ENCODE data around the gene CTCFL. TPM values are rescaled to one million over a fixed set of nuclear protein-coding genes. Genes with fewer than 3 reads are reported as not detected.

CTCFL gene
- total and polyA plus RNA-seq, 2 of the 13 experiments (the other 11 are each of a cell fraction or from before 2014, with no cell fraction given) = 0.04 TPM; not detected in 1

DNA sequence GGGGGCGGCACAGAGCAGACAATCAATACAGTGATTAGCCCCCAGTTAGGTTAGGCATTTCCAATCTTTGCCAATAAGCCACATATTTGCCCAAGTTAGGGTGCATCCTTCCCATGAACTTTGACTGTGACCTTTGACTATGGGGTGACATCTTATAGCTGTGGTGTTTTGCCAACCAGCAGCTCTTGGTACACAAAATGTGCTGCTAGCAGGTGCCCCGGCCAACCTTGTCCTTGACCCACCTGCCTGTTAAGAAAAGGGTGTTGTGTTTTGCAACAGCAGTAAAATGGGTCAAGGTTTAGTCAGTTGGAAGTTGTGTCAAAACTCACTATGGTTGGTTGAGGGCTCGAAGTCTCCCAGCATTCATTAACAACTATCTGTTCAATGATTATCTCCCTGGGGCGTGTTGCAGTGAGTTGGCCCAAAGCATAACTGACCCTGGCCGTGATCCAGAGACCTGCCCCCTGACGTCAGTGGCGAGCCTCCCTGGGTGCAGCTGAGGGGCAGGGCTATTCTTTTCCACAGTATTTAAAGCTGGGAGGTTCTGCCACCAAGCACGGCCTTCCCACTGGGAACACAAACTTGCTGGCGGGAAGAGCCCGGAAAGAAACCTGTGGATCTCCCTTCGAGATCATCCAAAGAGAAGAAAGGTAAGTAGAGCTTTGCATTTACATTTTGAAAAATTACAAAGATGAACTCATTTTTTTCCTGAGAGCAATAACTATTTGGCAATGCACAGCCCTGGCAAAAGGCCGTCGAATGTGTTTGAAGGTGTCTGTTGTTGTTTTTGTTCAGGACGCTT lies 35.8 kb upstream of the CTCFL start, which contains the start of gene PCK1 (continued):
- TF ChIP-seq, protein P1, sequence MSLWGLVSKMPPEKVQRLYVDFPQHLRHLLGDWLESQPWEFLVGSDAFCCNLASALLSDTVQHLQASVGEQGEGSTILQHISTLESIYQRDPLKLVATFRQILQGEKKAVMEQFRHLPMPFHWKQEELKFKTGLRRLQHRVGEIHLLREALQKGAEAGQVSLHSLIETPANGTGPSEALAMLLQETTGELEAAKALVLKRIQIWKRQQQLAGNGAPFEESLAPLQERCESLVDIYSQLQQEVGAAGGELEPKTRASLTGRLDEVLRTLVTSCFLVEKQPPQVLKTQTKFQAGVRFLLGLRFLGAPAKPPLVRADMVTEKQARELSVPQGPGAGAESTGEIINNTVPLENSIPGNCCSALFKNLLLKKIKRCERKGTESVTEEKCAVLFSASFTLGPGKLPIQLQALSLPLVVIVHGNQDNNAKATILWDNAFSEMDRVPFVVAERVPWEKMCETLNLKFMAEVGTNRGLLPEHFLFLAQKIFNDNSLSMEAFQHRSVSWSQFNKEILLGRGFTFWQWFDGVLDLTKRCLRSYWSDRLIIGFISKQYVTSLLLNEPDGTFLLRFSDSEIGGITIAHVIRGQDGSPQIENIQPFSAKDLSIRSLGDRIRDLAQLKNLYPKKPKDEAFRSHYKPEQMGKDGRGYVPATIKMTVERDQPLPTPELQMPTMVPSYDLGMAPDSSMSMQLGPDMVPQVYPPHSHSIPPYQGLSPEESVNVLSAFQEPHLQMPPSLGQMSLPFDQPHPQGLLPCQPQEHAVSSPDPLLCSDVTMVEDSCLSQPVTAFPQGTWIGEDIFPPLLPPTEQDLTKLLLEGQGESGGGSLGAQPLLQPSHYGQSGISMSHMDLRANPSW (CRISPR knock-in tag; IDR thresholded peaks at IDR 0.05; ENCODE audit: borderline replicate concordance) = peak; percentile 96; the same call in 1 of the 2 replicates
- no peak; the same call in 1 of the 2 replicates for TF ChIP-seq ZNF234 (CRISPR knock-in tag; conservative IDR thresholded peaks at IDR 0.05)
- peak; percentile 75; the same call in 1 of the 2 replicates for TF ChIP-seq SRF (IDR thresholded peaks at IDR 0.05; ENCODE audit: low read depth, low read length)
- TF ChIP-seq IKZF1 (IDR thresholded peaks at IDR 0.05) = no peak
- TF ChIP-seq ZNF563 (CRISPR knock-in tag; IDR thresholded peaks at IDR 0.05) = peak; percentile 53; the same call in 1 of the 2 replicates
- TF ChIP-seq AGO2 (optimal IDR thresholded peaks at IDR 0.05; ENCODE audit: low read depth, low read length) = no peak
- TF ChIP-seq MEF2D (CRISPR knock-in tag; IDR thresholded peaks at IDR 0.05) = peak; percentile 98
- TF ChIP-seq ZSCAN12 (CRISPR knock-in tag; IDR thresholded peaks at IDR 0.05) = peak; percentile 94
- TF ChIP-seq SIN3B (IDR thresholded peaks at IDR 0.05; ENCODE audit: low read length) = peak; percentile 86
- TF ChIP-seq SMAD3 (CRISPR knock-in tag; IDR thresholded peaks at IDR 0.05) = peak; percentile 76; the same call in 1 of the 2 replicates
- TF ChIP-seq KLF16 (CRISPR knock-in tag; IDR thresholded peaks at IDR 0.05) = peak in 1 of 2 experiments; percentile 85; a peak in 1 of 4 replicates
- no peak for TF ChIP-seq KLF15 (CRISPR knock-in tag; IDR thresholded peaks at IDR 0.05; ENCODE audit: borderline replicate concordance)
- peak; percentile 92 for TF ChIP-seq ZEB1 (IDR thresholded peaks at IDR 0.05; ENCODE audit: insufficient replicate concordance, low read depth)
- TF ChIP-seq TBX2 (CRISPR knock-in tag; IDR thresholded peaks at IDR 0.05; ENCODE audit: borderline replicate concordance) = peak; percentile 97
- TF ChIP-seq, protein P2, sequence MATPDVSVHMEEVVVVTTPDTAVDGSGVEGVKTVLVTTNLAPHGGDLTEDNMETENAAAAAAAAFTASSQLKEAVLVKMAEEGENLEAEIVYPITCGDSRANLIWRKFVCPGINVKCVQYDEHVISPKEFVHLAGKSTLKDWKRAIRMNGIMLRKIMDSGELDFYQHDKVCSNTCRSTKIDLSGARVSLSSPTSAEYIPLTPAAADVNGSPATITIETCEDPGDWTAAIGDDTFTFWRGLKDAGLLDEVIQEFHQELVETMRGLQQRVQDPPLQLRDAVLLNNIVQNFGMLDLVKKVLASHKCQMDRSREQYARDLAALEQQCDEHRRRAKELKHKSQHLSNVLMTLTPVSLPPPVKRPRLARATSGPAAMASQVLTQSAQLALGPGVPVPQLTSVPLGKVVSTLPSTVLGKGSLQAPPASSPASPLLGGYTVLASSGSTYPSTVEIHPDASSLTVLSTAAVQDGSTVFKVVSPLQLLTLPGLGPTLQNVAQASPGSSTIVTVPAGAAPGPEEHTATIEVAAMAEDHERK (CRISPR knock-in tag; IDR thresholded peaks at IDR 0.05; ENCODE audit: low read depth) = no peak
- no peak for TF ChIP-seq SYNCRIP (IDR thresholded peaks at IDR 0.05; ENCODE audit: insufficient read depth, low read depth, low read length)
- no peak for TF ChIP-seq MATR3 (CRISPR knock-in tag; IDR thresholded peaks at IDR 0.05)
- TF ChIP-seq, protein P3, sequence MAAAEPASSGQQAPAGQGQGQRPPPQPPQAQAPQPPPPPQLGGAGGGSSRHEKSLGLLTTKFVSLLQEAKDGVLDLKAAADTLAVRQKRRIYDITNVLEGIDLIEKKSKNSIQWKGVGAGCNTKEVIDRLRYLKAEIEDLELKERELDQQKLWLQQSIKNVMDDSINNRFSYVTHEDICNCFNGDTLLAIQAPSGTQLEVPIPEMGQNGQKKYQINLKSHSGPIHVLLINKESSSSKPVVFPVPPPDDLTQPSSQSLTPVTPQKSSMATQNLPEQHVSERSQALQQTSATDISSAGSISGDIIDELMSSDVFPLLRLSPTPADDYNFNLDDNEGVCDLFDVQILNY (CRISPR knock-in tag; conservative IDR thresholded peaks at IDR 0.05) = no peak
- no peak for TF ChIP-seq TAF15 (IDR thresholded peaks at IDR 0.05; ENCODE audit: low read depth, low read length, poor library complexity, severe bottlenecking)
- peak; percentile 86; the same call in 1 of the 2 replicates for TF ChIP-seq KDM6A (CRISPR knock-in tag; IDR thresholded peaks at IDR 0.05; ENCODE audit: low read depth)
- TF ChIP-seq, protein P4, sequence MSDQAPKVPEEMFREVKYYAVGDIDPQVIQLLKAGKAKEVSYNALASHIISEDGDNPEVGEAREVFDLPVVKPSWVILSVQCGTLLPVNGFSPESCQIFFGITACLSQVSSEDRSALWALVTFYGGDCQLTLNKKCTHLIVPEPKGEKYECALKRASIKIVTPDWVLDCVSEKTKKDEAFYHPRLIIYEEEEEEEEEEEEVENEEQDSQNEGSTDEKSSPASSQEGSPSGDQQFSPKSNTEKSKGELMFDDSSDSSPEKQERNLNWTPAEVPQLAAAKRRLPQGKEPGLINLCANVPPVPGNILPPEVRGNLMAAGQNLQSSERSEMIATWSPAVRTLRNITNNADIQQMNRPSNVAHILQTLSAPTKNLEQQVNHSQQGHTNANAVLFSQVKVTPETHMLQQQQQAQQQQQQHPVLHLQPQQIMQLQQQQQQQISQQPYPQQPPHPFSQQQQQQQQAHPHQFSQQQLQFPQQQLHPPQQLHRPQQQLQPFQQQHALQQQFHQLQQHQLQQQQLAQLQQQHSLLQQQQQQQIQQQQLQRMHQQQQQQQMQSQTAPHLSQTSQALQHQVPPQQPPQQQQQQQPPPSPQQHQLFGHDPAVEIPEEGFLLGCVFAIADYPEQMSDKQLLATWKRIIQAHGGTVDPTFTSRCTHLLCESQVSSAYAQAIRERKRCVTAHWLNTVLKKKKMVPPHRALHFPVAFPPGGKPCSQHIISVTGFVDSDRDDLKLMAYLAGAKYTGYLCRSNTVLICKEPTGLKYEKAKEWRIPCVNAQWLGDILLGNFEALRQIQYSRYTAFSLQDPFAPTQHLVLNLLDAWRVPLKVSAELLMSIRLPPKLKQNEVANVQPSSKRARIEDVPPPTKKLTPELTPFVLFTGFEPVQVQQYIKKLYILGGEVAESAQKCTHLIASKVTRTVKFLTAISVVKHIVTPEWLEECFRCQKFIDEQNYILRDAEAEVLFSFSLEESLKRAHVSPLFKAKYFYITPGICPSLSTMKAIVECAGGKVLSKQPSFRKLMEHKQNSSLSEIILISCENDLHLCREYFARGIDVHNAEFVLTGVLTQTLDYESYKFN (CRISPR knock-in tag; conservative IDR thresholded peaks at IDR 0.05) = peak; percentile 99
